Esophagus squamous epithelium (tissue), 4 donors: ENCODE measurements around the gene SELENOV.

Source experiments
- CTCF ChIP-seq, 6 experiments: fragments of 450-650 bp in 4 of 6; fragments of 200-600 bp in 2 of 6; sonication (generic) in 2 of 6; IDR thresholded peaks; one replicate each; pipeline ENCODE4 v1.5.1; 2016 to 2019; ENCODE audit warnings: antibody characterized with exemption in 6 of 6, mild to moderate bottlenecking in 4 of 6, moderate library complexity in 4 of 6
- POLR2A ChIP-seq, 4 donors: fragments of 450-650 bp; IDR thresholded peaks; one replicate each; pipeline ENCODE4 v1.6.1; 2017; ENCODE audit warnings: antibody characterized with exemption in 4 of 4, mild to moderate bottlenecking in 4 of 4, moderate library complexity in 3 of 4

- TF ChIP-seq CTCF (IDR thresholded peaks at IDR 0.05), result no peak
- no peak for TF ChIP-seq POLR2A (IDR thresholded peaks at IDR 0.05)
Observed at GRCh38 chr19:39533791-39534190, 18.9 kb downstream of the SELENOV start.
